Activated T-helper 9 cell treated with anti-CD3 and anti-CD28 coated beads, Interleukin-2, amount 50 U/mL, for 16 hours (primary cell): ENCODE data around the gene CRYL1.

Experiments used
- DNase-seq: peaks from one replicate; pipeline ENCODE4 v3.0.0-alpha.2; 2020; ENCODE audit warnings: low read depth

The CRYL1 gene

GRCh38 chr13:20422362-20422761 is 103.3 kb downstream of the CRYL1 start:
- no peak for DNase-seq

- DNase-seq = no peak
Measured at GRCh38 chr13:20420938-20421337, 104.7 kb downstream of the CRYL1 start.

GRCh38 chr13:20418953-20419352 is 106.7 kb downstream of the CRYL1 start:
- DNase-seq = no peak

- no peak for DNase-seq
Measured at GRCh38 chr13:20416223-20416745, 109.4 kb downstream of the CRYL1 start.

GRCh38 chr13:20415694-20416107 is 110.0 kb downstream of the CRYL1 start:
- DNase-seq = no peak

GRCh38 chr13:20415306-20415679 is 110.4 kb downstream of the CRYL1 start:
- no peak for DNase-seq

DNA sequence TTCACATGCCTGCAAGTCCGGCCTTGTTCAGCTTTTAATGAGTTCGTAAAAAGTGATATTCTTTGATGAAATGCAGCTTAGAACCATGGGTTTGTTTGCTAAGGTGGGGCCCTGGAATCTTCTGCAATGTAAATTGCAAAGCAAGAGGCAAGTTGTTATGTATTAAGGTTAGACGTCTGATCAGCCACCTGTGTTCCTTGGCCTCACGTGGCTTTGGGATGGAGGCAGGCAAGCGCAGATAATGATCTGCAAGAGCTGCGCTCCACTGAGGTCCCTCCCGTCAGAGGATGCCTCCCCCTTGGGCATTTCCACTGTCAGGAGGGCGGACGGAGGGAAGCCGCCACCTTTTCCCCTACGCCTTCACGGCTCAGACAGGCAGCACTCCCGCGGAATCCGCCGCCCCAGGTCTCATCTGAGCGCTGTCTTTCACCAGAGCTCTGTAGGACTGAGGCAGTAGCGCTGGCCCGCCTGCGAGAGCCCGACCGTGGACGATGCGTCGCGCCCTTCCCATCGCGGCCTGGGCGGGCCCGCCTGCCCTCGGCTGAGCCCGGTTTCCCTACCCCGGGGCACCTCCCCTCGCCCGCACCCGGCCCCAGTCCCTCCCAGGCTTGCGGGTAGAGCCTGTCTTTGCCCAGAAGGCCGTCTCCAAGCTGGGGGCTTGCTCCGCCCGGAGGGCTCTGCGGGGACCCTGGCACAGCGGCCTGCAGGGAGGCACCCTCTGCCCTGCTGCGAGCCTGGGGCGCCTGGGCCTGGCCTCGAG is 110.9 kb downstream of the CRYL1 start:
- DNase-seq = no peak

DNA sequence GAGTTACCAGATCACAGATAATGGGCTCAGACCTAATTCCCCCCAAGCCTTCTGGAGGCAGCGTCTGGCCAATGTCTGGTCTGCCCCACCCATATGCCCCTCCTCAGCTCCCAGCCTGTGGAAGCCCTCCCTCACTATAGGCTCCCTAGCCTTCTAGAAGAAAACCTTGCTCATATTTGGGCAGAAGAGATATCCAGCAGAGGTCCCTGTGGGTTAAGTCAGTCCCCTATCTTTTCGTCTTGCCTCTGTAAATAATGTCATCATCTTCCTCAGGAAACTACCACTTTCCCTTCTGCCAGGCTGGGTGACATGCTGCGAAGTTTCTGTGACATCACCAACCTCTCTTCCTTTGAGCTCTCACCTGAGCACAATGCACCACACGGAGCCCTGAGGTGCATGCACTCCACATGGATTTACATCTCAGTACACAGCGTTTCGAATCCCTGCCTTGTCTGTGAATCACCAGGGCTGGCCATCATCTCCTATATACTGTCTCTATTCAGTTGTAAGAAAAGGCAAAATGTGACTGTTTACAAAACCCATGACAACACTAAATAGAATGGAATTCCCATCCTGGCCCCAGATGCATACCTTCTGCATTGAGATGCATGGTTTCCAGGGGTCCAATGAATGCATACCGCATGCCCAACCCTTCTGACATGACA is 112.8 kb downstream of the CRYL1 start:
- no peak for DNase-seq

DNA sequence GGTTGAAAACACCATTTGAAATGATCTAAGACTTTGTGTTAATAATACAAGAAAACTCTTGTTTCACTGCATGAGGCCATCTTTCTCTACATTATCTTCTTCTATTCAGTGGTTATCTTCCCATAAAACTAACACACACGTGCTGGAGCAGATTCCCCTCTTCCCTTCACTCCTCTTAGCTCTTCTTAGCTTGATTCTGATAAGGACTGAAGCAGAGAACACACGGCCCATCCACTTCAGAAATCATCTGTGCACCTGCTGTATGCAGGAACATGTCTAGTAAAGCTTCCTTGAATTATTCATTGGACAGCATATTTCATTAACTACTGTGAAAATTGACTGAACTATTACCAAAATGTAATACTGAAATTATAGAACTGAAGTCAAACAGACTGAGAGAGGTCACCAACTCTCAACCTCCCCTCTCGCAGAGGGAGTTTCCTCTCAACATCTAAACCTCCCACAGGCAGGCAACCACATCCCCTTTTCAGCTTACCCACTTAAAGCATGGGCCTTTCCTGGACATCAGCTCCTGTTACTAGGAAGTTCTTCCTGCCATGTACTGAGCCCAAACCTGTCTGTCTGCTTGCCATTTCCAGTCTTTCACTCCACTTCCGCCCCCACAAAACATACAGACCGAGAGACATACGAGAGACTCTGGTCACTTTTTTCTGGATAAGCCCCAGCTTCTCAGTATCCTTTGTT is 113.9 kb downstream of the CRYL1 start:
- peak; percentile 12 for DNase-seq

GRCh38 chr13:20410726-20411125 is 114.9 kb downstream of the CRYL1 start:
- DNase-seq = no peak

- DNase-seq = no peak
Measured at GRCh38 chr13:20408181-20408580, 117.5 kb downstream of the CRYL1 start.

- no peak for DNase-seq
Measured at GRCh38 chr13:20407759-20408158, 117.9 kb downstream of the CRYL1 start.

GRCh38 chr13:20405691-20406090 is 120.0 kb downstream of the CRYL1 start:
- no peak for DNase-seq

- DNase-seq = no peak
Measured at GRCh38 chr13:20404488-20405222, 121.0 kb downstream of the CRYL1 start.

GRCh38 chr13:20403826-20404225 is 121.8 kb downstream of the CRYL1 start:
- DNase-seq = no peak

GRCh38 chr13:20402881-20403280 is 122.8 kb downstream of the CRYL1 start:
- no peak for DNase-seq

GRCh38 chr13:20401931-20402856 is 123.5 kb downstream of the CRYL1 start:
- DNase-seq = no peak

GRCh38 chr13:20401531-20401930 is 124.1 kb downstream of the CRYL1 start:
- DNase-seq = no peak

- DNase-seq = no peak
Measured at GRCh38 chr13:20400774-20401173, 124.9 kb downstream of the CRYL1 start.

DNA sequence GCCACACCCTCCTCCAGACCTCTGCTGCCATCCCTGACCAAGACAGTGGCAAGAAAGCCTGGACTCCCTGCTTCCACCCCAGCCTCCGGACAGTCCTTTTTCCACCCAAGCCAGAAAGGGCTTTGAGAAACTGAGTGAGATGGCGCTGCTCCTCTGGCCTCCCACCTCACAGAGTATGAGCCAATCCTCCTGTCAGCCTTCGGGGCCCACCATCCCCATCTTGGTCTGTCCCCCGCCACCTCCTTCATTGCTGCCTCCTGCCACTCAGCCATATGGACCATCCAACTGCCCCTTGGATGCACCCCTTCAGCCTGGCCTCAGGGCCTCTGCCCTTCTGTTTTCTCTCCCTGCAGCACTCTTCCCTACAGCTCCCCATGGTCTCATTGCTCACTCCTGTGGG is 125.7 kb downstream of the CRYL1 start:
- no peak for DNase-seq

DNA sequence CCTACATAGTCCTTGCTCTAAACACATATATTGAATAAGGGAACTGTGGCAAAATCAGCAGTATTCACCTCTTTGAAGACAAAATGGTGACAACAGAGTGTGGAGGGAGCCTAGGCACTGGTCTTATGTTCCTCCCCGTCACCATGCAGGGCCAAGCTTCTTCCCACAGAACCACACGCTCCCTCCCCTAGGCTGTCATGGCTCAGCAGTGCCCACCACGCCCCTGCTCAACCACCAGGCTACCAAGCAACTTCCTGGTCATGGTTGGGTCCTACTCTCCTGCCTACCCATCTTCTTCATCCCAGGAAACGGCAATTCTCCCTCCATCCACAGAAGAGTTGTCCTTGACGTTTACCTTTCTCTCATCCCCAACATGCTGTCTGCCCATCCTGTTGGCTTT is 126.1 kb downstream of the CRYL1 start:
- no peak for DNase-seq
